Measurements from ENCODE around the gene CDADC1. TPM values are rescaled to one million over a fixed set of nuclear protein-coding genes. Genes with fewer than 3 reads are reported as not detected.

Gene CDADC1
- total RNA-seq, 2 experiments from 2014 or later, result 9.0 to 11.1 TPM

DNA sequence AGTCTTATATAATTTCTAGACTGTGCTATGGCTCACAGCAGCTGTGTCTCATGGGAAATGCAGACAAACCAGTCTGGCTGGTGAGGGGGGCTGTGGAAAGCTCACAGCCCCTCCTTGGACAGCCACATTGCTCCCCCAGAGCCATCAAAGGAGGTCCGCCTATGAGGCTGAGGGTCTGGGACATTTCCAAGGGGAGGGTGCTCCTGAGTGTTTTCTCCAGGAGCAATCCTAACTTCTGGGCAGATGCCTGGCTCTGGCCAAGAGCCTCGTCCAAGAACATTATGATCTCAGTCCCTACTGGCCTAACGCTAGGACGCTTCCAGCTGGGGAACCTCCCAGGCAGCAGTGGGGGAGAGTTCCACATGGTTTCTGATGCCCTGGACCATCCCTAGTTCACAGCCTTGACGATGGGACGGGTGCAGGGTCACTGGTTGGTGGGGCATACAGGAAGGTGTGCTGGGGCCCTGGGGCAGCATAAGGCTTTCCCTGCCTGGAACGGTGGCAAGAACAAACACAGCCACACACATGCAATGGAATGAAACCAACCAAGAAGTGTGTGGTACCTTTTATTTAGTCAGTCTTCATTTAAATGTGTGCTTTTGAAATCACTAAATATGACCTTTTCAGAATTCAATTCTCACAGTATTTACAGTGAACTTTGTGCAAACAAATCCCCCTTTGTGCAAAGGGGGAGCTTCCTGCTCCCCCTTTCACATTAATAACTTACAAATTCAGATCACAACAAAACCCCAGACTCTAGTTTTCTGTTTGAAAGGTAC, 60.6 kb downstream of the CDADC1 start:
- no peaks in the 10 kb centered on the region for H3K9me3 Mint-ChIP-seq
- H3K27me3 Mint-ChIP-seq, result no peaks in the 10 kb centered on the region
- POLR2A ChIA-PET, result no interaction called here
- H3K4me1 Mint-ChIP-seq (ENCODE audit: low read depth), result no peaks in the 10 kb centered on the region
- no peak overlapping the region for H3K4me3 Mint-ChIP-seq
- intact Hi-C loops (cut with micrococcal nuclease), result no loop called here
- DNase-seq, result no peak
- CTCF ChIA-PET, result no interaction called here
- H3K36me3 Mint-ChIP-seq, result no peaks in the 10 kb centered on the region
- no peak overlapping the region for H3K27ac Mint-ChIP-seq

DNA sequence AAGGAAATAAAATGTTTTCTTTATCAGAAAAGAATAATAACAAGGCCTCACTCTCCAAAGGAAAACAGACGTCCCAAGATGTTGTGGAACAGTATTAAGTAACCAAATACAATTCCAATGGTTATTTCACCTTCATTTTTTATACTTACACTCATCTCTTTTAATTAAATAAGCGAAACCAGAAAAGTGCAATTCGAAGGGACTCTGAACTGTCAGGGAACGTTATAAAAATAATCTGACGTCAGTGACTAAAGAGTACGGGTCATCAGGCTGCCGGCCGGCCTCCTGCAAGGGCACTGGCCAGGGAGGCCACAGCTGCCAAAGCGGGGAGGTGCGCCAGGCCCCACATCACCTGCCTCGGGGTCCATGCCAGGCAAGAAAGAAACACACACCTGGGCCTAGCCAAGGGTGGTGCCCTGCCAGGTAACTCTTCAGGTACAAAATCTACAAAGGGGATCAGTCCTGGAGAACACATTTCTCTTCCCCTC, 61.2 kb downstream of the CDADC1 start:
- Mint-ChIP-seq H3K9me3 (no peaks in the 10 kb centered on the region), H3K36me3 (no peaks in the 10 kb centered on the region), H3K4me3 (no peak overlapping the region), H3K27ac (no peak overlapping the region), H3K4me1 (ENCODE audit: low read depth) (peaks cover 4% of the 10 kb centered on the region), H3K27me3 (no peaks in the 10 kb centered on the region)
- CTCF ChIA-PET, result no interaction called here
- intact Hi-C loops (cut with micrococcal nuclease), result no loop called here
- no peak for DNase-seq
- POLR2A ChIA-PET, result no interaction called here

DNA sequence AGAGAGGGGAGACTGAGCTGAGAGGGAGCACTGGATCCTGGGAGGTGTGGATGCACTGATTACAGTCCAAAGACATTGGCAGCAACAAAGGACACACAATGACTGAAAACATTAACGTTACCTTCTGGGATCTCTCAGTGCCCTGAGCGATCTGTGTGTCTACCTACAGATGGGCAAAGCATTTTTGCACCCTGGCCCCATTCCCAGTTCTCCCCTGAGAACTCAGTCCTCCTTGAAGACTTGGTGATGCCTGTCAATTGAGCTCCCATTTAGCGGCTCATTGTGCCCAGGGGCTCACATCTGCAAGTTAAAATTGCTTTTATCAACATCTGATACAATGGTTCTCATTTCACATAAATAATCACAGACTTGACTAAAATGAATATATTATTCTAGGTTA, 62.5 kb downstream of the CDADC1 start:
- H3K36me3 Mint-ChIP-seq, result no peaks in the 10 kb centered on the region
- H3K4me3 Mint-ChIP-seq, result no peak overlapping the region
- H3K27ac Mint-ChIP-seq, result no peak overlapping the region
- intact Hi-C loops (cut with micrococcal nuclease), result no loop called here
- H3K9me3 Mint-ChIP-seq, result no peaks in the 10 kb centered on the region
- peaks cover 8% of the 10 kb centered on the region for H3K4me1 Mint-ChIP-seq (ENCODE audit: low read depth)
- ChIA-PET POLR2A (no interaction called here), CTCF (no interaction called here)
- no peak for DNase-seq
- H3K27me3 Mint-ChIP-seq, result no peaks in the 10 kb centered on the region

DNA sequence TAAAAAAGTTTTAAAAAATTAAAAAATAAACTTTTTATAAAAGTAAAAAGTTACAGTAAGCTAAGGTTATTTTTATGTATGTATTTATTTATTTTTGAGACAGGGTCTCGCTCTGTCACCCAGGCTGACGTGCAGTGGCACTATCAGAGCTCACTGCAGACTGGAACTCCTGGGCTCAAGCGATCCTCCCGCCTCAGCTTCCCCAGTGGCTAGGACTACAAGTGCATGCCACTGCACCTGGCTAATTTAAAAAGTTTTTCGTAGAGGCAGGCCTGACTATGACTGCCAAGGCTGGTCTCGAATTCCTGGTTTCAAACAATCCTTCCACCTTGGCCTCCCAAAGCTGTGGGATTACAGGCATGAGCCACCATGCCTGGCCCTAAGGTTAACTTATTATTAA, 64.1 kb downstream of the CDADC1 start:
- no peak for DNase-seq
- no peaks in the 10 kb centered on the region for H3K9me3 Mint-ChIP-seq
- H3K4me3 Mint-ChIP-seq, result no peak overlapping the region
- no peaks in the 10 kb centered on the region for H3K36me3 Mint-ChIP-seq
- CTCF ChIA-PET, result no interaction called here
- POLR2A ChIA-PET, result no interaction called here
- no peaks in the 10 kb centered on the region for H3K27me3 Mint-ChIP-seq
- intact Hi-C loops (cut with micrococcal nuclease), result no loop called here
- H3K4me1 Mint-ChIP-seq (ENCODE audit: low read depth), result peaks cover 8% of the 10 kb centered on the region
- no peak overlapping the region for H3K27ac Mint-ChIP-seq

DNA sequence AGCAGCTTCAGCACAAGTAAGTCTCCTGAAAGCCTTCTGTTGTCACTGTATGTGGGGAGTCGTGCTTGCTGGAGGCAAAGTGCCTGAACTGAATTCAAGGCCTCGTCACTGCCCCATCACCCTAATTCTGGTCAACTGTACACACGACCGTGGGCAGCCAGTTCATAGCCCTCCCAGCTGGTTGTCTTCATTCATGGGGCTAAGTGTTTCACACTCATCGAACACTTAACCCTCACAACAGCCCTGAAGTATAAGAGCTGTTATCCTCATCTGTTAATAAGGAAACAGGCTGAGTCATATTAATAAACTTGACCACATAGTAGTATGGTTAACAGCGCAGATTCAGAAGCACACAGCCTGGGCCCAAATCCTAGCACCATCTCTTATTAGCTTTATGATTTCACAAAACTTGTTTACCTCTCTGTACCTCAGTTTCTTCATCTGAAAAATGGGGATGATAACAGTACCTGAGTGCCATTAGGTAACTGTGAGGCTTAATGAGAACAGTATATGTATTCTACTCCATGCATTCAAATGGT, 66.7 kb downstream of the CDADC1 start:
- H3K27me3 Mint-ChIP-seq, result no peaks in the 10 kb centered on the region
- POLR2A ChIA-PET, result no interaction called here
- no peaks in the 10 kb centered on the region for H3K36me3 Mint-ChIP-seq
- DNase-seq, result no peak
- H3K9me3 Mint-ChIP-seq, result no peaks in the 10 kb centered on the region
- H3K27ac Mint-ChIP-seq, result no peak overlapping the region
- intact Hi-C loops (cut with micrococcal nuclease), result no loop called here
- peaks cover 8% of the 10 kb centered on the region for H3K4me1 Mint-ChIP-seq (ENCODE audit: low read depth)
- no peak overlapping the region for H3K4me3 Mint-ChIP-seq
- CTCF ChIA-PET, result interaction anchor here (1.1 kb wide), 1 partner anchor 292 kb away, joined by 3 read pairs; no protein-coding TSS in a partner anchor

DNA sequence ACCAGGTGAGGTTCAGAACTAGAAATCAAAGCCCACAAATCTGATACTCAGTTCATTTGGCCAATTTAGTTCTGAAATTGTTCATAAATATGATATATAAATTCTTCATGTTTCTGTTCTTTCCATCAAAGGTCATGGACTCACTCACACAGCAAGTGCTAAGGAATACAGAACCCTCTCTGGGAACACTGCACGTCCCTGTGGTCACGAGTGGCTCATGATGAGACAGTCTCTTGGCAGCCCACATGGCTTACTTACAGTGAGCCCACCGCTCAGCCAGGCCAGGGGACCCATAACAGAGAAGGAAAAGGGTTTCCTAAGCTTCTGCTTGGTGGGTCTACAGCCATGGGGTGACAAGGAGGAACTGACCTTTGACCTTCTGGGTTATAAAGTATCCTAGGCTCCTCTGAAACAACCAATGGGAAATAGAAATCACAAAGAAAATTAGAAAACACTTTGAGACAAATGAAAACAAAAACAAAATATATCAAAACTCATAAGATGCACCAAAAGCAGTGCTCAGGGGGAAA, 67.4 kb downstream of the CDADC1 start:
- Mint-ChIP-seq H3K27ac (no peak overlapping the region), H3K9me3 (no peaks in the 10 kb centered on the region), H3K27me3 (no peaks in the 10 kb centered on the region), H3K36me3 (no peaks in the 10 kb centered on the region), H3K4me3 (no peak overlapping the region), H3K4me1 (ENCODE audit: low read depth) (peaks cover 8% of the 10 kb centered on the region)
- ChIA-PET CTCF (interaction anchor here (1.1 kb wide), 1 partner anchor 292 kb away, joined by 3 read pairs; no protein-coding TSS in a partner anchor), POLR2A (no interaction called here)
- DNase-seq, result no peak
- intact Hi-C loops (cut with micrococcal nuclease), result no loop called here

DNA sequence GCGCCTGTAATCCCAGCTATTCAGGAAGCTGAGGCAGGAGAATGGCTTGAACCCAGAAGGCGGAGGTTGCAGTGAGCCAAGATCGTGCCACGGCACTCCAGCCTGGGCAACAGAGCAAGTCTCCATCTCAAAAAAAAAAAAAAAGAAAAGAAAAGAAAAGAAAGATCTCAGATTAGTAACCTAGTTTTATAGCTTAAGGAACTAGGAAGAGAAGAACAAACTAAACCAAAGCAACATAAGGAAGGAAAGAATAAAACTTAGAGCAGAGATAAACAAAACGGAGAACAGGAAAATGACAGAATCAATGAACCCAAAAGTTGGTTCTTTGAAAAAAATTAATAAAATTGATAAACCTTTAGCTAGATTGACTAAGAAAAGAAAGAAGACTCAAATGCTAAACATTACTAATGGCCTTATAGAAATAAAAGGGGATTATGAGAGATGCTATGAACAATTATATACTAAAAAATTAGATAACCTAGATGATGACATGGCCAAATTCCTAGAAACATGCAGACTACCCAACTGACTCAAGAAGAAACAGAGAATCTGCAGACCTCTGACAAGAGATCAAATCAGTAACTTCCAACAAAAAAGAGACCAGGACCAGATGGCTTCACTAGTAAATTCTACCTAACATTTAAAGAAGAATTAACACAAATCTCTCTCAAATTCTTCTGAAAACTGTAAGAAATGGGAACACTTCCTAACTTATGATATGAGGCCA, 68.2 kb downstream of the CDADC1 start:
- H3K27ac Mint-ChIP-seq, result no peak overlapping the region
- ChIA-PET POLR2A (no interaction called here), CTCF (no interaction called here)
- no peaks in the 10 kb centered on the region for H3K9me3 Mint-ChIP-seq
- peaks cover 13% of the 10 kb centered on the region for H3K4me1 Mint-ChIP-seq (ENCODE audit: low read depth)
- no peak for DNase-seq
- no peaks in the 10 kb centered on the region for H3K36me3 Mint-ChIP-seq
- H3K4me3 Mint-ChIP-seq, result no peak overlapping the region
- H3K27me3 Mint-ChIP-seq, result no peaks in the 10 kb centered on the region
- intact Hi-C loops (cut with micrococcal nuclease), result no loop called here

DNA sequence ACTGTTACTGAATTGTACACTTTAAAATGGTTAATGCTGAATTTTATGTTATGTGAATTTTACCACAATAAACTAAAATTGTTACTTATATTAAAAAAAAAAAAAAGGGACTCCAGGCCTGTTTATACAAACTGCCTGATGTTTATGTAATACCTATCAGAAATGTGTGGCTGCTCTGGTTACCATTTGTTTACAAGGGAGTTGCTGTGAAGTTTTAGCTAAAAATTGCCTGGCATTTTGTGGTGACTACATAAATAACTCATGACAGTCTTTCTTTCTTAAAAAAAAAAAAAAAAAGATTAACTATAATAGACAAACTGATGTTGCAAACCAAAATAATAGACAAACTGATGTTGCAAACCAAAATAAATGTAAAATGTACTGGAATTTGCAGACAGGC, 71.8 kb downstream of the CDADC1 start:
- ChIA-PET POLR2A (no interaction called here), CTCF (no interaction called here)
- DNase-seq, result no peak
- H3K27ac Mint-ChIP-seq, result no peak overlapping the region
- no peak overlapping the region for H3K4me3 Mint-ChIP-seq
- no peaks in the 10 kb centered on the region for H3K27me3 Mint-ChIP-seq
- H3K4me1 Mint-ChIP-seq (ENCODE audit: low read depth), result peaks cover 11% of the 10 kb centered on the region
- no peaks in the 10 kb centered on the region for H3K36me3 Mint-ChIP-seq
- no peaks in the 10 kb centered on the region for H3K9me3 Mint-ChIP-seq
- intact Hi-C loops (cut with micrococcal nuclease), result no loop called here

DNA sequence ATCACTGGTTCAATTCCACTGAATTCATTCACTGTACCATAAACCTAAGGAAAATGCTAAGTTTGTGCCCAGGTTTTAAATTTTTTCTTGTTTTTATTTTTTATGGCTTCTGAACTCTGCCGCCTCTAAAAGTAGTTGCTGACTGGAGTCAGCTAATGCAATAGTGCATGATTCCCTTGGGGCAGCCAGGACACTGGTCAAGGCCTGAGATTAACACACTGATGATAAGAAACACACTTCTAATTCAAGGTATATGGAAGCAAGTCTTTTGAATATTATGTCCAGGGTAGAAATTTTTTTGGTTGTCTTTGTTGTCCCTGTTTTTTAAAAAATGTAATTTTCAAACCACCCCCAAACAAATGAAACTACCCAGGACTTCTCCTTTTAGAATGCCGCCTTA, 72.2 kb downstream of the CDADC1 start:
- CTCF ChIA-PET, result no interaction called here

DNA sequence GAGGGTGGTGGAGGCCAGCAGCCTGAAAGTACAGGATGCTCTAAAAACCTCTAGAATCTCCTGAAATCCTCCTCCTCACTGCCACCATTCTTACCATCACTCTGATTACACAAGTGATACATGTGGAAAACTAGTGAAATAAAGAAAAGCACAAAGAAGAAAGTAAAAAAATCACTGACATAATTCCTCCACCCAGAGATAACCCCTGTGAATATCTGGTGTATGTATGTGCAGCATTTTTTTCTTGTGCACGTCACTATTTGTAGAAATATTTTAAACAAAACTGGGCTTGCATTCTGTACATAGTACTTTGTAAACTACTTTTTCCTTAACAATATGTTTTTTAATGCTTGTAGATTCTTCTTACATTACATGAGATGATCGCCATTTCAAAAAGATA, 73.2 kb downstream of the CDADC1 start:
- ChIA-PET CTCF (no interaction called here), POLR2A (no interaction called here)
- no peak overlapping the region for H3K27ac Mint-ChIP-seq
- intact Hi-C loops (cut with micrococcal nuclease), result no loop called here
- peaks cover 11% of the 10 kb centered on the region for H3K4me1 Mint-ChIP-seq (ENCODE audit: low read depth)
- H3K36me3 Mint-ChIP-seq, result no peaks in the 10 kb centered on the region
- H3K27me3 Mint-ChIP-seq, result no peaks in the 10 kb centered on the region
- DNase-seq, result no peak
- H3K4me3 Mint-ChIP-seq, result no peak overlapping the region
- H3K9me3 Mint-ChIP-seq, result no peaks in the 10 kb centered on the region

More for the DNA sequence above, 72.2 kb downstream of the CDADC1 start:
- no peaks in the 10 kb centered on the region for H3K27me3 Mint-ChIP-seq
- H3K9me3 Mint-ChIP-seq, result no peaks in the 10 kb centered on the region
- H3K4me1 Mint-ChIP-seq (ENCODE audit: low read depth), result peaks cover 11% of the 10 kb centered on the region
- no peak for DNase-seq
- POLR2A ChIA-PET, result no interaction called here
- H3K27ac Mint-ChIP-seq, result no peak overlapping the region
- no peak overlapping the region for H3K4me3 Mint-ChIP-seq
- no peaks in the 10 kb centered on the region for H3K36me3 Mint-ChIP-seq
- intact Hi-C loops (cut with micrococcal nuclease), result no loop called here

DNA sequence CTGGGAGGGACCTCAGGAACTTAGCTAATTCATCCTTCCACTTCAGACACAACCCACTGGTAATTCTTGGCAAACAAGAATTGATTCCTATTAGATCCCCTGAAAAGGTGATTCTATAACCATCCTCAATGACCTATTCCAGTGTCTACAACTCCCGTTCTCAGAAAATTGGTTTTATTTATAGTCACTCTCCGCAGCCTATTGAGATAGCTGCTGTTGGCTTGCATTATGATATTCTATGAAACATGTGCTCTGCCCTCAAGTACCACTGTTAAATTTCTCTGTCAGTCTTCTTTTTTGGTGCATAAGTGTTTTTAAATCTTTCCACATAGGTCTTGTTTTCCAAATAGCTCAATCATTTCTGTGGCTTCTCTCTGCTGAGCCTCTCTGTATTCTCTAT, 75.0 kb downstream of the CDADC1 start:
- intact Hi-C loops (cut with micrococcal nuclease), result no loop called here
- POLR2A ChIA-PET, result no interaction called here
- Mint-ChIP-seq H3K4me1 (ENCODE audit: low read depth) (peaks cover 11% of the 10 kb centered on the region), H3K9me3 (no peaks in the 10 kb centered on the region), H3K4me3 (no peak overlapping the region), H3K36me3 (no peaks in the 10 kb centered on the region), H3K27me3 (no peaks in the 10 kb centered on the region), H3K27ac (no peak overlapping the region)
- CTCF ChIA-PET, result no interaction called here
- DNase-seq, result no peak

DNA sequence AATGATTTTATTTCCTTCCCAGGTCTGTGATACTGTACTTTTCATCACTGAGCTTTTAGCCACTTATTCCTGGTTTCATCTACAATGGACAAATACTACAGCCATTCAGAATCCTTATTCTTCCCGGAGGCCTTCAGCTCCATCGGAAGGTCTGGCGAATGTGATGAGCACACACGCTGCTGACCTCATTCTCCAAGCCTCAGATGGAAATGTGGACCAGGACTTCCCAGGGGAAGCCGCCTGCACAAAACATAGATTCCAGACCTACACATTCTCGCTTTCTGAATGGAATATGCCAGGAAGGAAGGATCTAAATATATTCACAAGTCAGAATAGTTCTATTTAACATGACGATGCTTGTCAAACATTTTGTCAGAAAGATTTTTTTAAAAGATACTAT, 75.6 kb downstream of the CDADC1 start:
- intact Hi-C loops (cut with micrococcal nuclease), result no loop called here
- Mint-ChIP-seq H3K4me1 (ENCODE audit: low read depth) (peaks cover 11% of the 10 kb centered on the region), H3K27me3 (no peaks in the 10 kb centered on the region), H3K4me3 (no peak overlapping the region), H3K36me3 (no peaks in the 10 kb centered on the region), H3K9me3 (no peaks in the 10 kb centered on the region), H3K27ac (no peak overlapping the region)
- DNase-seq, result no peak
- CTCF ChIA-PET, result no interaction called here
- POLR2A ChIA-PET, result no interaction called here

Data from activated CD4-positive, alpha-beta memory T cell treated with anti-CD3 and anti-CD28 coated beads for 36 hours (primary cell).